Measurements from ENCODE around the gene GRAMD4. TPM values are rescaled to one million over a fixed set of nuclear protein-coding genes. Genes with fewer than 3 reads are reported as not detected.
A peak's percentile ranks its signal among the peaks of the same experiment; 100 is the strongest.

Gene GRAMD4
- total RNA-seq, 1 donor from 2014 or later, result 58.1 TPM

GRCh38 chr22:46613606-46614021, 6.6 kb upstream of the GRAMD4 start:
- ATAC-seq (peak; percentile 13 to 29), DNase-seq (peak; percentile 49)
- peaks cover 37% of the 10 kb centered on the region for H3K4me1 ChIP-seq
- H3K27me3 ChIP-seq (ENCODE audit: low read depth), result no peaks in the 10 kb centered on the region
- intact Hi-C loops (cut with DNase I), result no loop called here
- no peak for TF ChIP-seq CTCF (IDR thresholded peaks at IDR 0.05)
- H3K9me3 ChIP-seq, result no peaks in the 10 kb centered on the region
- peak overlapping the region; percentile 53 for H3K27ac ChIP-seq
- peak overlapping the region; percentile 38 for H3K4me3 ChIP-seq
- no peaks in the 10 kb centered on the region for H3K36me3 ChIP-seq

GRCh38 chr22:46614025-46614931, 5.9 kb upstream of the GRAMD4 start:
- ATAC-seq (peak in 1 of 2 donors; percentile 40), DNase-seq (peak; percentile 62)
- TF ChIP-seq CTCF (IDR thresholded peaks at IDR 0.05), result no peak
- Histone ChIP-seq H3K27ac (peak overlapping the region; percentile 53), H3K36me3 (no peaks in the 10 kb centered on the region), H3K27me3 (ENCODE audit: low read depth) (no peaks in the 10 kb centered on the region), H3K4me3 (peak overlapping the region; percentile 38), H3K4me1 (peaks cover 44% of the 10 kb centered on the region), H3K9me3 (no peaks in the 10 kb centered on the region)
- intact Hi-C loops (cut with DNase I), result no loop called here

- no peaks in the 10 kb centered on the region for H3K36me3 ChIP-seq
- no peaks in the 10 kb centered on the region for H3K9me3 ChIP-seq
- no peak for TF ChIP-seq CTCF (IDR thresholded peaks at IDR 0.05)
- H3K27ac ChIP-seq, result no peak overlapping the region
- intact Hi-C loops (cut with DNase I), result no loop called here
- ATAC-seq (peak in 1 of 2 donors; percentile 9), DNase-seq (no peak)
- no peaks in the 10 kb centered on the region for H3K27me3 ChIP-seq (ENCODE audit: low read depth)
- no peak overlapping the region for H3K4me3 ChIP-seq
- peaks cover 50% of the 10 kb centered on the region for H3K4me1 ChIP-seq
These were observed 2.8 kb upstream of the GRAMD4 start for GRCh38 chr22:46617207-46617985.

GRCh38 chr22:46617986-46618647, 2.1 kb upstream of the GRAMD4 start:
- TF ChIP-seq CTCF (IDR thresholded peaks at IDR 0.05), result no peak
- H3K36me3 ChIP-seq, result no peaks in the 10 kb centered on the region
- intact Hi-C loops (cut with DNase I), result no loop called here
- H3K9me3 ChIP-seq, result no peaks in the 10 kb centered on the region
- H3K4me1 ChIP-seq, result peaks cover 42% of the 10 kb centered on the region
- H3K27me3 ChIP-seq (ENCODE audit: low read depth), result no peaks in the 10 kb centered on the region
- ATAC-seq (no peak), DNase-seq (no peak)
- no peak overlapping the region for H3K4me3 ChIP-seq
- no peak overlapping the region for H3K27ac ChIP-seq

GRCh38 chr22:46618667-46619066, 1.5 kb upstream of the GRAMD4 start:
- Histone ChIP-seq H3K36me3 (no peaks in the 10 kb centered on the region), H3K27me3 (ENCODE audit: low read depth) (no peaks in the 10 kb centered on the region), H3K27ac (no peak overlapping the region), H3K4me3 (no peak overlapping the region), H3K4me1 (peaks cover 41% of the 10 kb centered on the region), H3K9me3 (no peaks in the 10 kb centered on the region)
- DNase-seq, result peak; percentile 75
- ATAC-seq, result peak; percentile 64 to 77
- TF ChIP-seq CTCF (IDR thresholded peaks at IDR 0.05), result no peak
- intact Hi-C loops (cut with DNase I), result no loop called here
